Fibroblast of lung (primary cell): ENCODE measurements around the gene NCK2. TPM values are rescaled to one million over a fixed set of nuclear protein-coding genes. Genes with fewer than 3 reads are reported as not detected.

Source experiments
- DNase-seq, 2 donors: peaks; one replicate each; pipeline versions ENCODE4 v3.0.0 to v3.0.0-alpha.2; 2010; ENCODE audit warnings: low read depth in 2 of 2
- H2AFZ ChIP-seq: 2 replicates; pipeline ENCODE4 v1.5.1; 2012; ENCODE audit warnings: low read length, control low read depth, inconsistent platforms
- H3K27ac ChIP-seq: 2 replicates; pipeline ENCODE4 v1.5.1; 2011; ENCODE audit warnings: low read length, control low read depth; ENCODE audit not compliant: insufficient read depth
- H3K27me3 ChIP-seq: 2 replicates; pipeline ENCODE4 v1.5.1; 2011; ENCODE audit warnings: mild to moderate bottlenecking, low read length; ENCODE audit not compliant: control insufficient read depth, insufficient read depth
- H3K36me3 ChIP-seq: 2 replicates; pipeline ENCODE4 v1.5.1; 2011; ENCODE audit warnings: low read length; ENCODE audit not compliant: control insufficient read depth, insufficient read depth
- H3K4me1 ChIP-seq: 2 replicates; pipeline ENCODE4 v1.5.1; 2011; ENCODE audit warnings: low read length; ENCODE audit not compliant: control insufficient read depth, insufficient read depth; ENCODE audit errors: extremely low read depth
- H3K4me2 ChIP-seq: 2 replicates; pipeline ENCODE4 v1.5.1; 2011; ENCODE audit warnings: low read length, control low read depth; ENCODE audit not compliant: insufficient read depth; ENCODE audit errors: extremely low read depth
- H3K4me3 ChIP-seq, 4 experiments: fragments of 200-600 bp in 1 of 4; sonication (generic) in 1 of 4; replicated peaks in 1 of 4; 2 replicates each; pipeline ENCODE4 v1.5.1; 2011 to 2016; ENCODE audit warnings: low read length in 4 of 4, low read depth in 3 of 4, mild to moderate bottlenecking in 3 of 4, control low read depth in 2 of 4, inconsistent platforms in 1 of 4, mixed read lengths in 1 of 4; ENCODE audit not compliant: insufficient read depth in 1 of 4; ENCODE audit errors: control extremely low read depth in 1 of 4
- H3K79me2 ChIP-seq: 2 replicates; pipeline ENCODE4 v1.5.1; 2012; ENCODE audit warnings: mild to moderate bottlenecking, low read length, inconsistent platforms; ENCODE audit not compliant: control insufficient read depth, insufficient read depth
- H3K9ac ChIP-seq: 2 replicates; pipeline ENCODE4 v1.5.1; 2011; ENCODE audit warnings: mild to moderate bottlenecking, low read length, control low read depth; ENCODE audit not compliant: insufficient read depth
- H3K9me3 ChIP-seq: 2 replicates; pipeline ENCODE4 v1.5.1; 2012; ENCODE audit warnings: low read depth, low read length; ENCODE audit not compliant: control insufficient read depth, insufficient read depth
- H4K20me1 ChIP-seq: 2 replicates; pipeline ENCODE4 v1.5.1; 2011; ENCODE audit warnings: low read length; ENCODE audit not compliant: control insufficient read depth, insufficient read depth; ENCODE audit errors: extremely low read depth
- CTCF ChIP-seq, 2 donors: IDR thresholded peaks in 1 of 2; conservative IDR thresholded peaks in 1 of 2; 1 replicate in 1 of 2; 2 replicates in 1 of 2; pipeline ENCODE4 v1.5.1; 2011 to 2012; ENCODE audit warnings: low read length in 2 of 2, control low read depth in 1 of 2, inconsistent platforms in 1 of 2, low read depth in 1 of 2, mild to moderate bottlenecking in 1 of 2
- EZH2 ChIP-seq: IDR thresholded peaks from 2 replicates; pipeline ENCODE4 v1.5.1; 2012; ENCODE audit warnings: low read length, control low read depth, mild to moderate bottlenecking; ENCODE audit errors: missing control alignments
- polyA plus RNA-seq, 2 donors: library from polyadenylated mRNA; depleted of rRNA in 1 of 2; stranded (reverse) in 1 of 2; unstranded in 1 of 2; fragments of >200 nt; gene quantifications; 2 replicates each; pipeline ENCODE4 v1.2.1, GENCODE V29; 2011 to 2012; ENCODE audit warnings: missing spikeins in 1 of 2
- total RNA-seq: library from RNA; depleted of rRNA; stranded (reverse); fragments of >200 nt; gene quantifications from 2 replicates; pipeline ENCODE4 v1.2.1, GENCODE V29; 2014

NCK2 gene
- total and polyA plus RNA-seq, 2 donors (not counting 1 experiment from before 2014, with no cell fraction given) = 25.4 to 51.3 TPM

GRCh38 chr2:105786231-105787230 is 41.8 kb downstream of the NCK2 start:
- no peaks in the 10 kb centered on the region for H3K36me3 ChIP-seq
- no peaks in the 10 kb centered on the region for H3K27me3 ChIP-seq
- H3K9me3 ChIP-seq = no peaks in the 10 kb centered on the region
- no peak for DNase-seq
- no peak overlapping the region for H2AFZ ChIP-seq
- no peak overlapping the region for H3K4me3 ChIP-seq
- no peak overlapping the region for H3K4me2 ChIP-seq
- no peak overlapping the region for H3K9ac ChIP-seq
- TF ChIP-seq CTCF (conservative IDR thresholded peaks at IDR 0.05 in 1 of 2, IDR thresholded peaks at IDR 0.05 in 1 of 2; ENCODE audit: low read depth in 1 of 2, low read length in 2 of 2) (no peak), EZH2 (no peak)
- H3K4me1 ChIP-seq = peaks cover 38% of the 10 kb centered on the region
- no peaks in the 10 kb centered on the region for H4K20me1 ChIP-seq
- no peak overlapping the region for H3K27ac ChIP-seq
- H3K79me2 ChIP-seq = peaks cover 11% of the 10 kb centered on the region

- H3K27me3 ChIP-seq = no peaks in the 10 kb centered on the region
- H4K20me1 ChIP-seq = no peaks in the 10 kb centered on the region
- H3K4me1 ChIP-seq = peaks cover 33% of the 10 kb centered on the region
- no peak overlapping the region for H3K4me2 ChIP-seq
- no peak overlapping the region for H3K4me3 ChIP-seq
- no peaks in the 10 kb centered on the region for H3K9me3 ChIP-seq
- no peak overlapping the region for H2AFZ ChIP-seq
- no peak overlapping the region for H3K9ac ChIP-seq
- no peak for DNase-seq
- TF ChIP-seq CTCF (conservative IDR thresholded peaks at IDR 0.05 in 1 of 2, IDR thresholded peaks at IDR 0.05 in 1 of 2; ENCODE audit: low read depth in 1 of 2, low read length in 2 of 2) = no peak
- TF ChIP-seq EZH2 = no peak
- no peak overlapping the region for H3K27ac ChIP-seq
- peaks cover 16% of the 10 kb centered on the region for H3K79me2 ChIP-seq
- H3K36me3 ChIP-seq = no peaks in the 10 kb centered on the region
Measured at GRCh38 chr2:105787376-105788318, 42.9 kb downstream of the NCK2 start.
